Panc1 (cell line): ENCODE data around the gene SATB2.

Experiments used
- POLR2AphosphoS5 ChIP-seq: IDR thresholded peaks from 2 replicates; pipeline ENCODE4 v1.6.1; 2012; ENCODE audit warnings: mild to moderate bottlenecking, low read depth, low read length, moderate library complexity
- SIN3A ChIP-seq: IDR thresholded peaks from 2 replicates; pipeline ENCODE4 v1.6.1; 2012; ENCODE audit warnings: low read depth, mild to moderate bottlenecking, low read length, moderate library complexity, borderline replicate concordance; ENCODE audit not compliant: insufficient read depth
- TF ChIP-seq, protein P1 (sequence below): fragments of 450-650 bp; IDR thresholded peaks from 2 replicates; pipeline ENCODE4 v1.5.1; 2017; ENCODE audit warnings: mild to moderate bottlenecking

DNA sequence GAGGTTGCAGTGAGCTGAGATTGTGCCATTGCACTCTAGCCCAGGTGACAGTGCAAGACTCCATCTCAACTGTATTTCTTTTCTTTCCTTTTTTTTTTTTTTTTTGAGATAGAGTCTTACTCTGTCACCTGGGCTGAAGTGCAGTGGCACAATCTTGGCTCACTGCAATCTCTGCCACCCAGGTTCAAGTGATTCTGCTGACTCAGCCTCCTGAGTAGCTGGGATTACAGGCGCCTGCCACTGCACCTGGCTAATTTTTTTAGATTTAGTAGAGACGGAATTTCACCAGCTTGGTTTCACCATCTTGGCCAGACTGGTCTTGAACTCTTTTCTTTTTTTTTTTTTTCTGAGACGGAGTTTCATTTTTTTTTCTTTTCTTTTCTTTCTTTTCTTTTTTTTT is 41.3 kb upstream of the SATB2 start:
- TF ChIP-seq, protein P1, sequence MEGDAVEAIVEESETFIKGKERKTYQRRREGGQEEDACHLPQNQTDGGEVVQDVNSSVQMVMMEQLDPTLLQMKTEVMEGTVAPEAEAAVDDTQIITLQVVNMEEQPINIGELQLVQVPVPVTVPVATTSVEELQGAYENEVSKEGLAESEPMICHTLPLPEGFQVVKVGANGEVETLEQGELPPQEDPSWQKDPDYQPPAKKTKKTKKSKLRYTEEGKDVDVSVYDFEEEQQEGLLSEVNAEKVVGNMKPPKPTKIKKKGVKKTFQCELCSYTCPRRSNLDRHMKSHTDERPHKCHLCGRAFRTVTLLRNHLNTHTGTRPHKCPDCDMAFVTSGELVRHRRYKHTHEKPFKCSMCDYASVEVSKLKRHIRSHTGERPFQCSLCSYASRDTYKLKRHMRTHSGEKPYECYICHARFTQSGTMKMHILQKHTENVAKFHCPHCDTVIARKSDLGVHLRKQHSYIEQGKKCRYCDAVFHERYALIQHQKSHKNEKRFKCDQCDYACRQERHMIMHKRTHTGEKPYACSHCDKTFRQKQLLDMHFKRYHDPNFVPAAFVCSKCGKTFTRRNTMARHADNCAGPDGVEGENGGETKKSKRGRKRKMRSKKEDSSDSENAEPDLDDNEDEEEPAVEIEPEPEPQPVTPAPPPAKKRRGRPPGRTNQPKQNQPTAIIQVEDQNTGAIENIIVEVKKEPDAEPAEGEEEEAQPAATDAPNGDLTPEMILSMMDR, result no peak
- no peak for TF ChIP-seq POLR2AphosphoS5
- no peak for TF ChIP-seq SIN3A
